Iris pigment epithelial cell (primary cell): ENCODE results near the gene NDUFAF5.
A peak's percentile ranks its signal among the peaks of the same experiment; 100 is the strongest.

Source experiments
- DNase-seq: peaks from one replicate; pipeline ENCODE4 v3.0.0-alpha.2; 2011; ENCODE audit warnings: low read depth

The NDUFAF5 gene

DNA sequence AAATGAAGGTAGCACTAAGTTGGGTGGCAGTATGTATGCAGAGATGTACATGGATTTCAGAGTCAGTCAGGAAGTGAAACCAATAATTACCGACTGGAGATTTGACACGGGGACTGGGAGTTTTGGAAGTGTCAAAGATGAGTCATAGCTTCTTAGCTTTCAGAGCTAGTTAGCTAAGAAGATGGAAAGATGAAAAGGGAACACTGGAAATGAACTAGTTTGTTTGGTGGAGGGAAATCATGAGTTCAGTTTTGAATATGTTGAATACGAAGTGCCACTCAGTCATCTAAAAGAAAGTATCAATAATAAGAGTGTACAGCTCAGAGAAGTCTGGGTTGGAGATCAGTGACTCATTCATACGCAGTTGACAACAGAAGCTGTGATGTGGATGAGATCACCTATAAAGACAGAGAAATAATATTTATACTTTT, 7.6 kb upstream of the NDUFAF5 start:
- DNase-seq, result peak; percentile 73

DNA sequence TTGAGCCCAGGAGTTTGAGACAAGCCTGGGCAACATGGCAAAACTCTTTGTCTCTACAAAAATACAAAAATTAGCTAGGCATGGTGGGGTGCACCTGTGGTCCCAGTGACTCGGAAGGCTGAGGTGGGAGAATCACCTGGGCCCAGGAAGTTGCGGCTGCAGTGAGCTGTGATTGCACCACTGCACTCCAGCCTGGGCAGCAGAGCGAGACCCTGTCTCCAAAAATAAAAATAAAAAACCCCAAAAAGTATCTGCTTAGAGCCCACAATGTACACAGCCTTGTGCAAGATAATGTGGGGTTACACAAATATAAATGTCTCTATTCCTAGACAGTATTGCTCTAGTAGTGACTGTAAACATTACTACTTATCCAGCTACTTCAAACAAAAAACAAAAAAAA, 6.0 kb upstream of the NDUFAF5 start:
- DNase-seq, result no peak

DNA sequence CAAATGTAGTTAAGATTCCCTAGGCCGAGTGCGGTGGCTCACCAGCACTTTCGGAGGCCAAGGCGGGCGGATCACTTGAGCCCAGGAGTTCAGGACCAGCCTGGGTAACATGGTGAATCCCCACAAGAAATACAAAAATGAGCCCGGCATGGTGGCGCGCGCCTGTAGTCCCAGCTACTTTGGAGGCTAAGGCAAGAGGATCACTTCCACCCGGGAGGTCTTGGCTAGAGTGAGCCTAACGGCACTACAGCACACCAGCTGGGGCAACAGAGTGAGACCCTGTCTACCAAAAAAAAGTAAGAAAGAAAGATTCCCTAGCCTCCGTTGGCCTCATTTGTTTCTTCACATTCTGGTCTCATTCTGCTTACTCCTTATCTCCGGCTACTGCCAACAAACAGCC, 1.3 kb upstream of the NDUFAF5 start:
- no peak for DNase-seq

DNA sequence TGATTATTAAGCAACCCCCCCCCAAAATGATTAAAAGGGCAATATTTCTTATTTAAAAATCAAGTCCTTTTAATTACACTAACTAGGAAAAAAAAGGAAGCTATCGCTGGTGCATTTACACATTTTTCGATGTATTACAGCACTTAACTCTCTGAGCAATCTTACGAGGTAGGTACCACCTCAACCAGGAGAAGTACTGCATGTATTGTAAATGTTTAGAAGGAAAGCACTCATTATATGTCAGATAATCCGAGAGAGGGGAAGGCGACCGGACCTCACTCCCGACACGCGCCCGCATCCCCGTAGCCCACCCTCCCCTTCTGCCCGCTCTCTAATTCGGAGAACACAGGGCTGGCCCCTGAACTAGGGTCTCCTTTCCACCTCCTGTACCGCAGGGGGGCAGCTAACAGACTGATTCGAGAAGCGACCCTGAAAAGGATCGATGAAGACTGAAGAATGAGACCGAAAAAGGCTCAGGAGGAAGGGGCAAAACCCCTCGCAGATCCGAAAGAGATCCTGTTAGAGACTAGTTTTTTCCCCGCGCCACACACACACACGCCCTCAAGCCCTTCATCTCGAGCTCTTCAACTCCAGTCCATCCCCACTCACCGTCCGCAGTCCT, 446 bp upstream of the NDUFAF5 start:
- DNase-seq, result no peak

DNA sequence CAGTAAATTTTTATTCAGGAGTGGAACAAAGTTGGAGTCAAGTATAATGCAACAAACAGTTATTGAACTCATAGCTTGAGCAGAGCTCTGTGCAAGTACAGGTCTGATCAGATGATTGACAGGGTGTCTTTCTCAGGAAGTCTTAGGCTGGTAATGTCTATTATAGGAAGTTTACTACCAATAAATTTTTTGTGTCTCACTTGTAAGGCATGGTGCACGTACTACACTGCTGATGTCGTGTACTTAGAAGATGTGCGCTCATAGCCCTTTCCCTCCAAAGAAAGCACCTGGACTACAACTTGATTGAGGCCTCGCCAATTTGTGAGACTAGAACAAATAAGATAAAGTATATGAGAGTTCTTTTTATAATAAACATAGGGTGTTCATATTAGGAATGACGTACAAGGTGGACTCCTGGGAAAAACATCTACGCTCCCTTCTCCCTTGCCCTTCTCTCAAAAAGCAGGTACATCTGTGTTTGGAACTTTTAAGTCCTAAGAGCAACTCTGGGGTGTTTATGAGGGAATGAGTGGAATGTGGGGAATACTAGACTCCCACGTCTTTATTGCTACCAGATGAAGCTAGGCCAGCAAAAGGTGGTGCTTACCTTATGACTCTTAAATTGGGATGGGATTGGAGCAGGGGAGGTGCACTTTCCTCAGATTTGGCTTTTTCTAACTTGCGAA, 1.5 kb downstream of the NDUFAF5 start:
- DNase-seq, result no peak

DNA sequence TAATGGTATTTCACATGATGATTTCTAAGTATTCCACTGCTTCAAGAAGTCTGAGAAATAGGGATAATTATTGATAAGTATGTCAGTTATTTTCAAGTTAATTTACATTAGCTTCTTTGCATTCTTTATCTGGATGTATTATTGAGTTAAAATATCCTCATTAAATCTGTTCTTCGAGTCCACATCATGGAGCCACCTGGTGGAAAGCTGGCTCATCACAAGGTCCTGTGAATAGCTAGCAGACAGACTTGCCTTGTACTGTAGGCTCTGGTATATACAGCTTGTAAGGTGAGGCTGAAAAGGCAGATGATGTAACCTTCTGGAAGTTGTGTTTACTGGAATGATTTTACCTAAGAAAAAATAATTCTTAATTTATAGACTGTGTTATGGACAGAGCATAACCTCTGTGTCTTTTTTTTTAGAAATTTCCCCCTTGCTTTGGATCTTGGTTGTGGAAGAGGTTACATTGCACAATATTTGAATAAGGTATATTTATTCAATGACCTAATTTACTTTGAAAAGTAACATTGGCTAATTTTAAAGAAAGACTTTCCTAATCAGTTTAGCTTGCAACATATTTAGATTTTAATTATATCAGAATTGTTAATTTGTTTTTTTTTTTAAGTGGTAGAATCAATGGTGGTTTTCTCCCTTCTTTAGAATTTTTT, 3.5 kb downstream of the NDUFAF5 start:
- DNase-seq, result peak; percentile 81

DNA sequence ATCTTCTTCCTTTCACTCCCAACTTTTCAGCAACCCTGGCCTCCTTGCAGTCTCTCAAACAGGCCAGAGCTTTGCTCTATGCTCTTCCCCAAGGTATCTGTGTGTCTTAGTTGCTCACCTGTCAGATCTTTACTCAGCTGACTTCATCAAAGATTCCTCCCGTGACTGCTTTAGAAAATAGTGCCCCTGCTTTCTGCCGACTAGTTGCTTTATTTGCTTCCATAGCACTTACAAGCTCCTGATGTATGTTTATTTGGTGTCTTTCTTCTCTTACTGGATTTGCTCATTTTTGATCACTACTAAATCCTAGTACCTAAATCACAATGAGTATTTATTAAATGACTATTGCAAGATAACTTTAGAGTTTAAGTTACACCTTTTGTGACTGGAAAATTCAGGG, 5.9 kb downstream of the NDUFAF5 start:
- DNase-seq, result no peak

DNA sequence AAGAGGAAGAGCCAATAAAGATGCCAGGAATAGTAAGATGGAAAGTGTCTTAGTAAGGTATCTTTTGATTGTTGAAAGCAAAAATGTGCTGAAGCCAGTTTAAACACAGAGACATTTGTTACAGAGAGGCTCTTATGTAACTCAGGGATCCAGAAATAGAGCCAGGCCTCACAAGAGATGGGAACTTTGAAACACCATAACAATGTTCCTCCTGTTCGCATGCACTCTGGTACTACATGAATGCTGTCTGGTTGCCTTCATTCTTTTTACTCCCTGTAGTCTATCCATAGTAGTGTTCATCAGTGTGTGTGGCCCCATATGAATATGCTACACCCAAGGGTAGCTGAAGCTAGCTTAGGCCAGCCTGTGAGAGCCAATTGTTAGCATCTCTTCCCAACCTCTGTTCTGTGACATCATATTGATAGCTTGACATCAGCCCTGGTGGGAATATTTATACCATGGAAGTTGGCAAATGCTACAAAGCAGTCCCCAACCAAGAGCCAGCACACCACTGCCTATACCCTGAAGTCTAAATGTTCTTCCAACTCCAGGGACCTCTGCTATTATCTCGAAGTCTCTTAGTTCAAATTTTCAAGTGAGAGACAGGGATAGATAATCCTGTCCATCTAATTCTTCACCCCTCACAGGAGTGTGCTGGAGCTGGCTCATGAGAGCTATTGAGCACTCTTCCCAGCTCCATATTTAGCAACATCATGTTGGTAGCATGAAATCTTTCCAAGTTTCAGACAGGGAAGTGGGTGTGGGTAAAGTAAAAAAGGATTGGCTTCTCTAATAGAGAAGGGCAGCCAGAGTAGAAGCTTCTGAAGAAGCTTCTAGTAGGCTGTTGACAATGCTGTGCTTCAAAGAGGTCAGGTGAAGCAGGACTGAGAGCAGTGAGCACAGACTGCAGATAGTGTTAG, 7.0 kb downstream of the NDUFAF5 start:
- DNase-seq, result no peak

DNA sequence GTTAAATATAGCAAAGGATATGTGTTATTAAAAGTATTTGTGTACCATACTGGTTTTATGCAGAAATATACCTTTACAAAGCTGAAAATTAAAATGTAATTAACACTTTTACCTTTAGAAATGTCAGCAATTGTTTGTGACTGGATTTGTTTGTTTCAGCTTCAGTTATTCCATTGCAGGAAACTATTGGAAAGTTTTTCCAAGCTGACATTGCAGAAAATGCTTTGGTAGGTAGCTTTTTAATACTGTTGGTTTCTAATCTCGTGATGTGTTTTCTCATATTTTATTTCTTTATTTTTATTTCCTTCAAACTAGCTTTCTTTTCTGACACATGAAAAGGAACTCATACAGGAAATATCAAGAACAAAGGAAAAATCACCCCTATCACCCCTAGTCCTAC, 8.2 kb downstream of the NDUFAF5 start:
- DNase-seq, result no peak

DNA sequence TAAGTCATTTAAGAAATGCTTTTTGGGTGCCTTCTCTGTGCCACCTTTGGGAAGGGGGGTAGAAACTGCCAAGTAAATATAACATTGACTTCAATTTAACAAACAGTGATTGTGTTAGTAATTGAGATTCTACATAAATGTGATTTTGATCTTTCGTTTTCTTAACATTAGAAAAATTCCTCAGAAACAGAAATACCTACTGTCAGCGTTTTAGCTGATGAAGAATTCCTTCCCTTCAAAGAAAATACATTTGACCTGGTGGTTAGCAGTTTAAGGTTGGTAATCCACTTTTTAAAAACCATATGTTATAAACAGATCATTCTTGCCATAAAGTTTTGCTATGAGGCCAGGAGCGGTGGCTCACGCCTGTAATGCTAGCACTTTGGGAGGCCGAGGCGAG, 9.8 kb downstream of the NDUFAF5 start:
- DNase-seq, result no peak

DNA sequence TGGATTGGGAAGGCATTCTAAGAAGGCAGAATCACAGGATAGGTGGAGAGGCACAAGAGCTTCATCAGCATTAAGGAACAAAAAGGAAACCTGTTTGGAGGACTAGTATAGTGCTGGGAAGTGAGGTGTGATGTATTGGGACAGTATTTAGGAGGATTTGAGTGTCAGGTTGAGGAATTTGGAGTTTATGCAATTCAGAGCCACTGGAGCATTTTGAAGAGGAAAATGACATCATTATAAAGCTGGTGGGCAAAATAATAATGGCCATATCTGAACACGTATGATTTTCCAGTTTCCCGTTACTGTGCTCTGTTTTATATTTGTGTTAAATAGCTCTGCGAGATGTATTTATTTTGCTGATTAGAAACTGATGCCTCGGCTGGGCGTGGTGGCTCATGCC, 14.2 kb downstream of the NDUFAF5 start:
- no peak for DNase-seq

DNA sequence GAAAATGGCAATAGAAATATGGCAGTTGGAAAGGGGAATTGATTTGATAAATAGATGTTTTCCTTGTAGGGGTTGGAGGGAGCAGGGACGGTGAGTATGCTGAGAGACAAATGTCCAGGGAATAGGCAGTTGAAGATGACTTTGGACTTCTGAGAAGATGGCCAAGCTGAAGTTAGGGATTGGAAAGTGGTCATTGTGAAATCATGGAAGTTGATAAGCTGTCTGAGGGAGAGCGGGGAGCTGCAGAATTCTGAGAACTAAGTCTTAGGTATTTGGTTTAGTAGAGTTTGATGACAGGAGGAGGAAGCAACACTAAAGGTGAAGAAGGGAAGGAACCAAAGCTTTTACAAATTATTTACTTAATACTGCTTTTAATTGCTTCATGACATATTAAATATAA, 15.1 kb downstream of the NDUFAF5 start:
- no peak for DNase-seq

DNA sequence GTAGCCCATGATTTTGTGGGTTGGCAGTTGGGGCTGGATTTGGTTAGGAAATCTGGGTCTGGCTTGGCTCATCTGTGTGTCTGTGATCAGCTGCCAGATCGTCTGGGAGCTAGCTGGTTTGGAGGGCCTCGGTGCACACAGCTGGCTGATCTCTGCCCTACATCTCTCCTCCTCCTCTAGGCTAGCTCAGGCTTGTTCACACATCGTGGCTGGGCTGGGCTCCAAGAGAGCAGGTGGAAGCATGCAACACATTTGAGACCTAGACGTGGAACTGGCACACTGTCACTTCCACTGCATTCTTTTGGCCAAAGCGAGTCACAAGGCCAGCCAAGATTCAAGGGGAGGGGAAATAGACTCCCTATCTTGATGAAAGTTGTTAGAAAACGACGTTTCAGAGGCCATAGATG, 15.9 kb downstream of the NDUFAF5 start:
- peak; percentile 88 for DNase-seq

DNA sequence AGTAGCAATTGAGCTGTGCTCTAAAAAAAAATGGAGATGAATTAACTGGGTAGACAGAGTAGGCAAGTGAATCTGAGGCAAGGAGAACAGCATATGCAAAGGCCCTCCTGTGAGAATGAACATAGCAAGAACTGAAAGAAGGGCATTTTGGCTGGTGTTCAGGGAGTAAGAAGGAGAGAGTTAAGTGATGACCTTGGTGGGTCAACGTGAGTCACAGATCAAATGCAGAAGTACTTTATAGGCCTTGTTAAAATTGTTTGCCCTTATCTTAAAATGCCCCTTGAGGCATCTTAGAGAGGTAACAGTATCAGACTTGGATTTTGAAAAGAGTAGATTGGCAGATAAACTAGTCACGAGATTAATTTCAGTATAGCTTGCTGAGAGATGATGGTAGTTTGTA, 24.5 kb downstream of the NDUFAF5 start:
- no peak for DNase-seq

DNA sequence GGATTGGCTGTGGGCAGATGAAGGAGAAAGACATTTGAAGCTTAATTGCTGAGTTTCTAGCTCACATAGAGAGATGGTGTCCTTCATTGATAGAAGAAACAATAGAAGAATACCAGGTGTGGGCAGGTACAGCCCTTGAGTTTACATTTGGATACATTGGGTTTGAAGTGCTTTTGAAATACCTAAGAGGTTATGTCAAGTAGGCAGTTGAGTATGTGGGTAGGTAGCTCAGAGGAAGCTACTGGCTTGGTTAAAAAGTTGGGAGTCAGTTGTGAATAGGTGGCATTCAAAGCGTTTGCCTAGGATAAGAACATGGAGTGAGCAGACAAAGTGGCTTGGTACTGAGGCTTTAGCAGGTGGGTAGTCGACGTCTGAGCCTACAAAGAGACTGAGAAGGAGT, 25.0 kb downstream of the NDUFAF5 start:
- no peak for DNase-seq

DNA sequence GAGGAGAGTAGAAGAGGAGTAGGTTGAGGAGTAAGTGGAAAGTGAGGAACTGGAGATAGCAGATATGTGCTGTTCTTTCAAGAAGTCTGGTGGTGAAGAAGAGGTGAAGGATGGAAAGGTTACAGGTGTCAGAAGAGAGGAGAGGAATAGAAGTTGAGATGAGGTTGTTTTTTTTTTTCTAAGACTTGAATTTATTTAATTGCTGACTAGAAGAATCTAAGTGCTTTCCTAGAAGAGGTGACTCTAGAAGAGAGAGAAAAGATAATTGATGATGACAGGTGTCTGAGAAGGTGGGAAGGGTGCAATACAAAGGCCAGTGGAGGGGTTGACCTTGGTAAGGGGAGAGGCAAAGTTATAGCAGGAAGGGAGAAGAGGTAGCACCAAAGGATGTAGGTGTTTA, 25.6 kb downstream of the NDUFAF5 start:
- DNase-seq, result no peak

DNA sequence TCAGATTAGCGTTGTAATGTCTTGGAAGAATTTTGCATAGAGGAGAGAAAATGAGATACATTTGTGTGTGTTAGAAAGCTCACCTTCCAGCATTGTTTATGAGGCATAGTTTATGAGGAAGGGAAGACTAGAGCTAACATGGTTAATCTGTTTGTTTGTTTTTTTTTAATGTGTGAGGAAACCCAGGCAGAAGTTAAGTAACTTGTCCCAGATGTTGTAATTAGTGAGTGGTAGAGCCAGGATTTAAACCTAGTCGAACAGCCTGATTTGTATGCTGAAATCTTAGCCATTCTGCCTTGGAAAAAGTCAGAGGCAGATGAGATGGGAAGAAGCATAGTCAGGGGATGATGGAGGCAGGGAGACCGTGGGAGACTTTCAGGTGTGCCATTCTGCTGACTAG, 29.1 kb downstream of the NDUFAF5 start:
- DNase-seq, result no peak

DNA sequence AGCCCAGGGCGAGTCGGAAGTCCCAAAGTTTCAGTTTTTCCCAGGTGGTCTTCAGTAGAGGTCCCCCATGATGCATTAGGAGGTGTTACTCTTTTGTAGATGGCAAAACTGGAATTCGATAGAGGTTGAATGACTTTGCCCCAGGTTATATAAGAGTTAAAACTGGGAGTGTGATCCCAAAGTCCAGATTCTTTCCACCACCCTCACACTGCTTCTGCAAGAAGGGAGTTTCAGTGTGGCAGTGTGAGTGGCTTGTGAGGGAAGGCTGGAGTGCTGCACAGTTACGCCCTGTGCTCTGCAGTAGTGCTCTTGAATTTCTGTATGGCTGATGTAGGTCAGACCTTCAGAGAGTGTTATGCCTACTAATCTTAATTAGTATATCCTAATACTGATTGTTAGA, 29.8 kb downstream of the NDUFAF5 start:
- no peak for DNase-seq

DNA sequence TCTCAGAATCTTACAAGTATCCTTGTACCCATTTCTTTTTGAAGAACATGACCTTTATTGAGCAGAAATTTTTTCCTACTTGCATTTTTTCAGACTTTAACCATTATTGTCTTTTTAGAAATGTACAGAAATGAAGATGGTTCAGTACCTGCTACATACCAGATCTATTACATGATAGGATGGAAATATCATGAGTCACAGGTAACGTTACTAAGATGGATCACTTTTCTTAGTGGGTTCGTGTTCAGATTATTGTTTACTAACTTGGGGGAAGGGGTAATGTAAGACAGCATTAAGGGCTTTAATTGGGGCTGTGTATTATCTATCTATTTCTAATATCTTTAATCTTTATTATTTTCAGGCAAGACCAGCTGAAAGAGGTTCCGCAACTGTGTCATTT, 31.9 kb downstream of the NDUFAF5 start:
- peak; percentile 30 for DNase-seq

DNA sequence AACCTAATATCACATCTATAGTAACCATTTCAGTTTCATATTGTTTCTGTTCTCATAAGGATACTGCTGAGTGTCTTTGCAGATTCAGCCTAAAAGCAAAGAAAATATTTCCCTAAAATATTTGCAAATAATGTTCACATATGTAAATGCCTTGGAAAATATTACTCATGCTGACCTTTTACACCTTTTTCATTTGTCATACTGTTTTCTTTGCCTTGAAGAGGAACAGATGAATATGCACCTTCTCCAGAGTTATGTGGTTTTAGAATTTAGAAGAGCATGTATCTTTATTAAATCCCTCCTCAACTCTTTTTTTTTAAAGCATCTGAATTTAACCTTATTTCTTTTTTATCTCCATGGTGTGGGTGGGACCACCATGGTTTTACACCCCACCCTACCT, 32.5 kb downstream of the NDUFAF5 start:
- peak; percentile 67 for DNase-seq

DNA sequence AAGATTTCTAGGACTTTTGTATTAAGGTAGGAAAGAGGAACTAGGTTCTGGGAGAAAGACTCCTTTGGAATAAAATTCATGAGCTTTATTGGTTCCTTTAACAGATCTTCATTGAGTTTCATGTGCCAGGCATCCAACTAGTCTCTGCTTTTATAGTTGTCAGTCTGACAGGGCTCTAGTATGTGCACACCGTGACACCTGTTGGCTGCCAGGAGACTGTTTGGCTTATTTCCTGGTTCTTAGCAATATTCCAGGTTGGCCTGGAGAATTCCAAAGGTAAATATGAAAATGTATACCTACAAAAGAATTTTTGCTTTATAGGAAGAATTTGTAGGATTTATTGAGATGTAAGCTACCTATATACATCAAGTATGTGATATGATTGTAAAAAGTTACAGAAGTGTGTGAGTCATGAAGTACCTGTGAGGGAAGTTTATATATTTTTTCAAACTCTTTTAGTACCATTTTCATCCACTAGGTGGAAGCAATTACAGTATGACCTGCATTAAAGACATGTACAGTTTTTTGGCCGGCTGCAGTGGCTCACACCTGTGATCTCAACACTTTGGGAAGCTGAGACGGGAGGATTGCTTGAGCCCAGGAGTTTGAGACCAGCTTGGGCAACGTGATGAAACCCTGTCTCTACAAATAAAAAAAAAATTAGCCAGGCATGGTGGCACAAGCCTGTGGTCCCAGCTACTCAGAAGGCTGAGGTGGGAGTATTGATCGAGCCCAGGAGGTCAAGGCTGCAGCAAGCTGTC, 35.2 kb downstream of the NDUFAF5 start:
- DNase-seq, result peak; percentile 55

DNA sequence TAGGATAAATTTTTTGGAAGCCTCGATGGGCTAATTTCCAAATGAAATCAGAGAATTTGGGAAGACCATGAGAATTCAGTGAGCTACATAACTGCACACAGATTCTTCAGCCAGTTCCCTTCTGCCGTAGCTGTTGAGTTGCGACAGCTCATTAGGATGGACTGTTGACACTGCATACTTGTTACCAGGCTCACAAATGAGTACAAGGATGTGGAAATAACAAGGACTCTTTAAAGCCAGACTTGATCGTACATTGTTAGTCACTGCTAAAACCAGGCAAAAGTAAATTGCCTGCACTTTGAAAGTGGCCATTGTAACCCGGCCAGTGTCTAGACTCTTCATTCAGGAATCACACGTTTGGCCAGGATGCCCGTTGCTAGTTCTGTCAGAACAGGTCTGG, 37.0 kb downstream of the NDUFAF5 start:
- peak; percentile 25 for DNase-seq
